ENCODE measurements around the gene CA10.

GRCh38 chr17:51761105-51761504 is 397.4 kb downstream of the CA10 start:
- TF ChIP-seq, protein P1, sequence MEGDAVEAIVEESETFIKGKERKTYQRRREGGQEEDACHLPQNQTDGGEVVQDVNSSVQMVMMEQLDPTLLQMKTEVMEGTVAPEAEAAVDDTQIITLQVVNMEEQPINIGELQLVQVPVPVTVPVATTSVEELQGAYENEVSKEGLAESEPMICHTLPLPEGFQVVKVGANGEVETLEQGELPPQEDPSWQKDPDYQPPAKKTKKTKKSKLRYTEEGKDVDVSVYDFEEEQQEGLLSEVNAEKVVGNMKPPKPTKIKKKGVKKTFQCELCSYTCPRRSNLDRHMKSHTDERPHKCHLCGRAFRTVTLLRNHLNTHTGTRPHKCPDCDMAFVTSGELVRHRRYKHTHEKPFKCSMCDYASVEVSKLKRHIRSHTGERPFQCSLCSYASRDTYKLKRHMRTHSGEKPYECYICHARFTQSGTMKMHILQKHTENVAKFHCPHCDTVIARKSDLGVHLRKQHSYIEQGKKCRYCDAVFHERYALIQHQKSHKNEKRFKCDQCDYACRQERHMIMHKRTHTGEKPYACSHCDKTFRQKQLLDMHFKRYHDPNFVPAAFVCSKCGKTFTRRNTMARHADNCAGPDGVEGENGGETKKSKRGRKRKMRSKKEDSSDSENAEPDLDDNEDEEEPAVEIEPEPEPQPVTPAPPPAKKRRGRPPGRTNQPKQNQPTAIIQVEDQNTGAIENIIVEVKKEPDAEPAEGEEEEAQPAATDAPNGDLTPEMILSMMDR (conservative IDR thresholded peaks at IDR 0.05; ENCODE audit: low read length) = no peak
- no peak for TF ChIP-seq EZH2phosphoT487 (IDR thresholded peaks at IDR 0.05; ENCODE audit: borderline replicate concordance)
